Tracheal epithelial cell (primary cell): Measurements from ENCODE around the gene FAM210B. TPM values are rescaled to one million over a fixed set of nuclear protein-coding genes. Genes with fewer than 3 reads are reported as not detected.

Experiments
- total RNA-seq: library from RNA; depleted of rRNA; stranded (reverse); fragments of >200 nt; gene quantifications from 2 replicates; pipeline ENCODE4 v1.2.1, GENCODE V29; 2014

The FAM210B gene
- 24.8 and 26.0 TPM in 2 replicates for total RNA-seq

DNA sequence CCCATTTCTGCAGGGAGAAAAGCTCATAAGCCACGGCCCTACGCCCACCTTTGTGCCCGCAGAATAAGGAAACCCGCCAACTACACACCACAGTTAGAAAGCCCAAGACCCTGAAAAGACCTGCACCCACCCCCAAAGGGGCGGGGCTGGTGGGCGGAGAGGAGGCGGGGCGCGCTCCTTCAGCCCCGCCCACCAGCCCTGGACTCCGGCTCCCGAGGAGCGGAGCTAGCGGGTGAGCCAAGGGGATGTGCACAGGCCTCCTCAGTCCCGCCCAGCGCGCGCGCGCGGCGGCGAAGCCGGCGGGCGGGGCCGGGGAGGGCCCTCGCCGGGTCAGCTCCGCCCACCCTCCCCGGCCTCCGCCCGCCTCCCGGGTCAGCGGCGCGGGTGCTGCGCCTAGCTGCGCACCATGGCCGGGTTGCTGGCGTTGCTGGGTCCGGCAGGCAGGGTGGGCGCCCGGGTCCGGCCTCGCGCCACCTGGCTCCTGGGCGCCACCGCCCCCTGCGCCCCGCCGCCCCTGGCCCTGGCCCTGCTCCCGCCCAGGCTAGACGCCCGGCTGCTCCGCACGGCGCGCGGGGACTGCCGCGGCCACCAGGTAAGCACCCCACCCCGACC is at the start of gene FAM210B:
Gene FAM210B, plus strand, starts transcription at position 375 of the 612 bp plus-strand sequence. Its CDS starts 32 bp downstream, at position 407.

DNA sequence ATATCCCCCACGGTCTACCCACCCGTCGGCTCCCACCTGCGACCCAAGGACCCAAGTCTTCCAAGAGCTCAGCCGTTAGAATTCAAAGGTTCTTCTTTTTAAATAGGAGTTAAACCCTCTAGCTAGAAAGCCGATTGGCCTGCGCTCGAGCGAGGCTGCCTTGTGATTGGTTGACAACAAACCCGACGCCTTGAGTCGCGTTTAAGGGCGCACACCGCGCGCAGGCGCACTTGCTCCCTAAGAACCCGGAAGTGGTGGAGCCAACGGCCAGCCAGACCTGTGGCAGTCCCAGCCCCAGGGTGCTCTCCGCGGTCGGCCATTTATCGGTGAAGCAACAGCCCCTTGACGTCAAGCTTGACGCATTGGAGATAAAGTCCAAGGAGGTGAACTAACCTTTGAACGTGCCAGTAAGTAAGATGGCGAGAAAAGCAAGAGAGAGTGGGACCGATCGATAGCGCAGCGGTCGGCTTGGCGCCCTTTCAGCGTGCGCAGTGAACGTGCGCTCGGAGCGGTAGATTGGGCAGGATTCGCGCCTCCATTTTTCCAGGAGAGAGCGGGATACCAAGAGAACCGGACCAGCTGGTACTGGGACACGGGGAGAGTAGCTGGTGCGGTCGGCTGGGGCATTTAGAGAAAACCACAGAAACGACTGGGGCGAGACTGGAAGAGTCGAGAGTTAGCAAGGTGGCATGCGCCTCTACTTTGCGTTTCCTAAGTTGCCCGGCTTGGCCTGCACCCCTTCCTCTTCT is 33.5 kb downstream of the FAM210B start, which contains the start of the genes AURKA and CSTF1:
Gene AURKA, minus strand, starts transcription at position 84 of the 749 bp plus-strand sequence. CDS start 4,018 bp downstream, outside the sequence.
Gene CSTF1, plus strand, starts transcription at position 514 of the 749 bp plus-strand sequence. CDS start 2,908 bp downstream, outside the sequence.

DNA sequence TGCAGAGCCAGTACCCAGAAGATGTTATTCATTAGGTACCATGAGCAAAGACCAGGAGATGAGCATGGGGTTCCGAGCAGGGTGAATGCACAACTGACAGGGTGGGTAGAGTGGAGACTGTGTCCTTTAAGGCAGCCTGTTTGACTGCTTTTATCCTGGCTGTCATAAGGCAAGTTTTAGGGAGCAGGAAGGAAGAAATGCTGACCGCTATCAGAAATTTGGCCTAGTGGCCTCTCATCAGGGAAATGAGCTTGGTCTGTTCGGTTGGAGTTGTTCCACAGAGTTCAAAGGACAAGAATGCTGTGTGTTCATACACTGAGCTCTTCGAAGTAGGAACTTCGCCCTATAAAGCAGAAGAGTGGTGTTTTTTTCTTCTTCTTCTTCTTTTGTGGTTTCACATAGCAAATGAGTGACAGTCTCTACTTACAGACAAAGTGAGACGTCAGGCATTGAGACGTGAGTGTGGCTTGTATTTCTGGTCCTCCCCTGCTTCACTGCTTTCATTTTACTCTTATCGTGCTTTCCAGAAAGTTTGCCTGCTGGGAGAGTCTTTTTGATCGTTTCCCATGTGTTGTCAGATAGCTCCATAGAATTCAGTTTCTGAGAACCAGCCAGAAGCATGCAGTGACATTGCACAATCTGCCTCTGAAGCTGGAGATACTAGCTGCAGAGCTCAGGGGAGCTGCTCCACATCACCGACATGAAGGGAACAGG is 53.1 kb downstream of the FAM210B start, which contains the start of gene CASS4:
Gene CASS4, plus strand, starts transcription at position 502 of the 714 bp plus-strand sequence. Its CDS starts 199 bp downstream, at position 701.

Other genes with a start within 250 kb of the FAM210B start
- not detected in 2 replicates for gene MC3R, start 110.2 kb upstream of the FAM210B start, total RNA-seq
- gene AURKA, start 33.2 kb downstream of the FAM210B start, total RNA-seq = 6.4 and 9.6 TPM in 2 replicates
- gene CSTF1, start 33.7 kb downstream of the FAM210B start, total RNA-seq = 19.6 and 20.7 TPM in 2 replicates
- gene CASS4, start 53.3 kb downstream of the FAM210B start, total RNA-seq = 0.21 and 0.24 TPM in 2 replicates
- 59.9 and 63.4 TPM in 2 replicates for gene RTF2, start 109.7 kb downstream of the FAM210B start, total RNA-seq
- not detected in 2 replicates for gene FAM209A, start 165.8 kb downstream of the FAM210B start, total RNA-seq
- not detected in 2 replicates for gene FAM209B, start 174.3 kb downstream of the FAM210B start, total RNA-seq